DND-41 (cell line): ENCODE results near the gene ZMYND19.

Experiments
- ATAC-seq: fragments of 200-7000 bp; cut with Tn5 transposase; 3 replicates; pipeline ENCODE4 v1.9.1; 2021; ENCODE audit warnings: low read depth; ENCODE audit not compliant: insufficient read depth
- DNase-seq: peaks from one replicate; pipeline ENCODE4 v3.0.0-alpha.2; 2020
- H2AFZ ChIP-seq: 2 replicates; pipeline ENCODE4 v1.6.0; 2012; ENCODE audit warnings: low read depth, low read length
- H3K27ac ChIP-seq: 2 replicates; pipeline ENCODE4 v1.5.1; 2012; ENCODE audit warnings: low read length, inconsistent platforms
- H3K27me3 ChIP-seq: fragments of 200-600 bp; sonication (generic); 2 replicates; pipeline ENCODE4 v1.6.0; 2012; ENCODE audit warnings: low read length, mild to moderate bottlenecking, inconsistent platforms; ENCODE audit not compliant: insufficient read depth, poor library complexity
- H3K36me3 ChIP-seq: 2 replicates; pipeline ENCODE4 v1.5.1; 2012; ENCODE audit warnings: low read length, inconsistent platforms; ENCODE audit not compliant: insufficient read depth
- H3K4me1 ChIP-seq: 2 replicates; pipeline ENCODE4 v1.5.1; 2012; ENCODE audit warnings: mild to moderate bottlenecking, low read length; ENCODE audit not compliant: insufficient read depth
- H3K4me2 ChIP-seq: 2 replicates; pipeline ENCODE4 v1.6.0; 2012; ENCODE audit warnings: mild to moderate bottlenecking, moderate library complexity, low read length, inconsistent platforms; ENCODE audit not compliant: insufficient read depth
- H3K4me3 ChIP-seq, 2 experiments: fragments of 200-600 bp in 1 of 2; shearing (Covaris generic) in 1 of 2; 2 replicates each; pipeline ENCODE4 v1.5.1; 2012 to 2016; ENCODE audit warnings: inconsistent platforms in 2 of 2, low read length in 2 of 2, mild to moderate bottlenecking in 2 of 2, low read depth in 1 of 2, moderate library complexity in 1 of 2
- H3K79me2 ChIP-seq: 2 replicates; pipeline ENCODE4 v1.6.0; 2012; ENCODE audit warnings: low read length, inconsistent platforms; ENCODE audit not compliant: insufficient read depth
- H3K9ac ChIP-seq: 2 replicates; pipeline ENCODE4 v1.6.0; 2012; ENCODE audit warnings: low read depth, mild to moderate bottlenecking, inconsistent platforms, low read length, moderate library complexity
- H3K9me3 ChIP-seq: 2 replicates; pipeline ENCODE4 v1.5.1; 2012; ENCODE audit warnings: low read length, moderate library complexity, mild to moderate bottlenecking, inconsistent platforms; ENCODE audit not compliant: insufficient read depth, severe bottlenecking
- H4K20me1 ChIP-seq: 2 replicates; pipeline ENCODE4 v1.6.0; 2012; ENCODE audit warnings: low read length; ENCODE audit not compliant: insufficient read depth
- CTCF ChIP-seq: IDR thresholded peaks from 2 replicates; pipeline ENCODE4 v1.5.1; 2012; ENCODE audit warnings: borderline replicate concordance, low read length, moderate library complexity, mild to moderate bottlenecking; ENCODE audit not compliant: poor library complexity, severe bottlenecking; ENCODE audit errors: extremely low read depth
- EZH2 ChIP-seq: IDR thresholded peaks from 3 replicates; pipeline ENCODE4 v1.6.1; 2012; ENCODE audit warnings: borderline replicate concordance, low read depth, mild to moderate bottlenecking, moderate library complexity, low read length, inconsistent platforms; ENCODE audit not compliant: severe bottlenecking

The ZMYND19 gene

GRCh38 chr9:137544176-137544760 lies 46.0 kb downstream of the ZMYND19 start:
- Histone ChIP-seq H2AFZ (no peak overlapping the region), H4K20me1 (peaks cover 5% of the 10 kb centered on the region; the same call in 1 of the 2 replicates), H3K36me3 (no peaks in the 10 kb centered on the region), H3K27me3 (no peaks in the 10 kb centered on the region), H3K9ac (no peak overlapping the region), H3K27ac (no peak overlapping the region), H3K9me3 (no peaks in the 10 kb centered on the region), H3K4me1 (no peaks in the 10 kb centered on the region), H3K4me2 (no peak overlapping the region), H3K4me3 (no peak overlapping the region), H3K79me2 (no peaks in the 10 kb centered on the region)
- DNase-seq (no peak), ATAC-seq (no peak)
- TF ChIP-seq EZH2 (no peak), CTCF (no peak)

GRCh38 chr9:137543237-137543963 lies 46.9 kb downstream of the ZMYND19 start:
- no peak for ATAC-seq
- Histone ChIP-seq H3K79me2 (no peaks in the 10 kb centered on the region), H3K27me3 (no peaks in the 10 kb centered on the region), H3K4me2 (no peak overlapping the region), H3K27ac (no peak overlapping the region), H3K9me3 (no peaks in the 10 kb centered on the region), H3K4me1 (no peaks in the 10 kb centered on the region), H3K36me3 (no peaks in the 10 kb centered on the region), H3K9ac (no peak overlapping the region), H2AFZ (no peak overlapping the region), H3K4me3 (no peak overlapping the region), H4K20me1 (peaks cover 5% of the 10 kb centered on the region; the same call in 1 of the 2 replicates)
- no peak for TF ChIP-seq CTCF
- TF ChIP-seq EZH2, result no peak
- DNase-seq, result no peak

GRCh38 chr9:137542486-137542885 lies 47.8 kb downstream of the ZMYND19 start:
- Histone ChIP-seq H3K9me3 (no peaks in the 10 kb centered on the region), H3K27me3 (no peaks in the 10 kb centered on the region), H2AFZ (no peak overlapping the region), H3K27ac (no peak overlapping the region), H3K79me2 (no peaks in the 10 kb centered on the region), H3K4me1 (no peaks in the 10 kb centered on the region), H4K20me1 (peaks cover 5% of the 10 kb centered on the region; the same call in 1 of the 2 replicates), H3K36me3 (no peaks in the 10 kb centered on the region), H3K4me2 (no peak overlapping the region), H3K9ac (no peak overlapping the region), H3K4me3 (no peak overlapping the region)
- no peak for DNase-seq
- no peak for TF ChIP-seq CTCF
- TF ChIP-seq EZH2, result no peak
- no peak for ATAC-seq
